ENCODE data around the gene VTCN1. TPM values are rescaled to one million over a fixed set of nuclear protein-coding genes. Genes with fewer than 3 reads are reported as not detected.

VTCN1 gene
- total and polyA plus RNA-seq, 2 of the 13 experiments (the other 11 are each of a cell fraction or from before 2014, with no cell fraction given) = not detected

DNA sequence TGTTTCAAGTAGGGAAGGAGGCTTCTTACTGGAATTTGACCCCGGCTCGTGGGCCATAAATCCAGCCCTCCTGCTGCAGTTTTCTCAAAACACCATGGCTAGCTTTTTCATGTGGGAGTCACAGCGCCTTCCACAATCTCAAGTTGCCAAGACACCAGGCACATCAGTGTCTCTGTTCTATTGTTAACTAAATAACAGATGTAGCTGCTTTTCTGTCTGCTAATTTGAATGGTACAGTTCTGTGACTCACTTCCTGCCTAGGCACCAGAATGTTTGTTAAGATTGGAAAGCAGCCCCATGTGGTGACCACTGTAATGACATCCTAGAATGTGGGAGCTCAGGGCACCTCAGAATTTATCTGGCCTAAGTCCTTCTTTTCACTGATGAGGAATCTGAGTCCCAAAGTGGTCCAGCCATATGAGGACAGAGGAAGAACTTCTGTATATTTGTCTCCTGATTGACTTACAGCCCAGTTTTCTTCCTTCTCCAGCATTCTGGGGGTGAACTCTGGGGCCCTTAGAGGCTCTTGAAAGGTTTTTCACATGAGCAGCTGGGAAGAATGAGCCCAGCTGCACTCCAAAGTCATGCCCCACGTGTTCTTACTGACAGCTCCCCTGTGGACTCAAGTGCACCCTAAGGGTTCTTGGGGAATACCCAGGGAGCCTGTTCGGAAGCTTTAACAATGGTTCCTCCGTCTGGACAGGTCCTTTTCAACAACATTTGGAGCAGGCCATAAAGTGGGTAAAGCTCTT, 116.7 kb downstream of the VTCN1 start:
- H3K27me3 ChIP-seq (ENCODE audit: control insufficient read depth in 1 of 2, insufficient read depth in 2 of 2, low read length in 2 of 2) = no peaks in the 10 kb centered on the region
- no peak for TF ChIP-seq IKZF1 (IDR thresholded peaks at IDR 0.05)
- TF ChIP-seq FOXA3 (CRISPR knock-in tag; IDR thresholded peaks at IDR 0.05) = no peak
- no peak for TF ChIP-seq SMARCE1 (IDR thresholded peaks at IDR 0.05; ENCODE audit: borderline replicate concordance)
- no peak for TF ChIP-seq ZBTB7A (CRISPR knock-in tag; IDR thresholded peaks at IDR 0.05)
- TF ChIP-seq, protein P1, sequence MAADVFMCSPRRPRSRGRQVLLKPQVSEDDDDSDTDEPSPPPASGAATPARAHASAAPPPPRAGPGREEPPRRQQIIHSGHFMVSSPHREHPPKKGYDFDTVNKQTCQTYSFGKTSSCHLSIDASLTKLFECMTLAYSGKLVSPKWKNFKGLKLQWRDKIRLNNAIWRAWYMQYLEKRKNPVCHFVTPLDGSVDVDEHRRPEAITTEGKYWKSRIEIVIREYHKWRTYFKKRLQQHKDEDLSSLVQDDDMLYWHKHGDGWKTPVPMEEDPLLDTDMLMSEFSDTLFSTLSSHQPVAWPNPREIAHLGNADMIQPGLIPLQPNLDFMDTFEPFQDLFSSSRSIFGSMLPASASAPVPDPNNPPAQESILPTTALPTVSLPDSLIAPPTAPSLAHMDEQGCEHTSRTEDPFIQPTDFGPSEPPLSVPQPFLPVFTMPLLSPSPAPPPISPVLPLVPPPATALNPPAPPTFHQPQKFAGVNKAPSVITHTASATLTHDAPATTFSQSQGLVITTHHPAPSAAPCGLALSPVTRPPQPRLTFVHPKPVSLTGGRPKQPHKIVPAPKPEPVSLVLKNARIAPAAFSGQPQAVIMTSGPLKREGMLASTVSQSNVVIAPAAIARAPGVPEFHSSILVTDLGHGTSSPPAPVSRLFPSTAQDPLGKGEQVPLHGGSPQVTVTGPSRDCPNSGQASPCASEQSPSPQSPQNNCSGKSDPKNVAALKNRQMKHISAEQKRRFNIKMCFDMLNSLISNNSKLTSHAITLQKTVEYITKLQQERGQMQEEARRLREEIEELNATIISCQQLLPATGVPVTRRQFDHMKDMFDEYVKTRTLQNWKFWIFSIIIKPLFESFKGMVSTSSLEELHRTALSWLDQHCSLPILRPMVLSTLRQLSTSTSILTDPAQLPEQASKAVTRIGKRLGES (CRISPR knock-in tag; IDR thresholded peaks at IDR 0.05; ENCODE audit: borderline replicate concordance) = no peak
- no peak for TF ChIP-seq MED8 (CRISPR knock-in tag; IDR thresholded peaks at IDR 0.05; ENCODE audit: insufficient replicate concordance)
- no peak for TF ChIP-seq SNRNP70 (IDR thresholded peaks at IDR 0.05; ENCODE audit: low read depth, low read length)
- no peak for TF ChIP-seq ZNF841 (CRISPR knock-in tag; IDR thresholded peaks at IDR 0.05; ENCODE audit: borderline replicate concordance)
- no peak for TF ChIP-seq ZNF777 (CRISPR knock-in tag; IDR thresholded peaks at IDR 0.05)
- no peak for TF ChIP-seq POGZ (CRISPR knock-in tag; IDR thresholded peaks at IDR 0.05)
- TF ChIP-seq SETDB1 (CRISPR knock-in tag; IDR thresholded peaks at IDR 0.05; ENCODE audit: borderline replicate concordance) = no peak
- TF ChIP-seq, protein P2, sequence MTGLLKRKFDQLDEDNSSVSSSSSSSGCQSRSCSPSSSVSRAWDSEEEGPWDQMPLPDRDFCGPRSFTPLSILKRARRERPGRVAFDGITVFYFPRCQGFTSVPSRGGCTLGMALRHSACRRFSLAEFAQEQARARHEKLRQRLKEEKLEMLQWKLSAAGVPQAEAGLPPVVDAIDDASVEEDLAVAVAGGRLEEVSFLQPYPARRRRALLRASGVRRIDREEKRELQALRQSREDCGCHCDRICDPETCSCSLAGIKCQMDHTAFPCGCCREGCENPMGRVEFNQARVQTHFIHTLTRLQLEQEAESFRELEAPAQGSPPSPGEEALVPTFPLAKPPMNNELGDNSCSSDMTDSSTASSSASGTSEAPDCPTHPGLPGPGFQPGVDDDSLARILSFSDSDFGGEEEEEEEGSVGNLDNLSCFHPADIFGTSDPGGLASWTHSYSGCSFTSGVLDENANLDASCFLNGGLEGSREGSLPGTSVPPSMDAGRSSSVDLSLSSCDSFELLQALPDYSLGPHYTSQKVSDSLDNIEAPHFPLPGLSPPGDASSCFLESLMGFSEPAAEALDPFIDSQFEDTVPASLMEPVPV (CRISPR knock-in tag; IDR thresholded peaks at IDR 0.05) = no peak
- no peak for TF ChIP-seq SNAPC2 (CRISPR knock-in tag; IDR thresholded peaks at IDR 0.05)
- no peak for TF ChIP-seq IRF2 (CRISPR knock-in tag; IDR thresholded peaks at IDR 0.05)
- no peak for TF ChIP-seq KDM1A (CRISPR knock-in tag; IDR thresholded peaks at IDR 0.05)
- no peak for TF ChIP-seq MYC (CRISPR knock-in tag; IDR thresholded peaks at IDR 0.05; ENCODE audit: borderline replicate concordance)
- no peak for TF ChIP-seq SRSF4 (IDR thresholded peaks at IDR 0.05; ENCODE audit: low read depth, low read length, poor library complexity, severe bottlenecking)
- no peak for TF ChIP-seq ZSCAN29 (CRISPR knock-in tag; conservative IDR thresholded peaks at IDR 0.05)
- TF ChIP-seq KDM3A (CRISPR knock-in tag; IDR thresholded peaks at IDR 0.05; ENCODE audit: low read depth) = no peak
- no peak overlapping the region for H3K4me3 ChIP-seq (replicated peaks in 1 of 3; ENCODE audit: insufficient read depth in 1 of 3, low read depth in 2 of 3, low read length in 3 of 3)
- intact Hi-C loops (cut with micrococcal nuclease; ENCODE audit: unreplicated experiment) (no loop called here), in situ Hi-C loops (cut with HindIII; ENCODE audit: extremely low pct_ligation_motif_present, low pct_unique_long_range_greater_than_20kb) (no loop called here)
- ATAC-seq (peak; percentile 65), FAIRE-seq (no peak), DNase-seq (ENCODE audit: low spot score) (no peak)
- ChIA-PET POLR2A (no interaction called here), CTCF (ENCODE audit: low intra/inter-chr PET ratio, low total read pairs) (no interaction called here)
- H3K27ac ChIP-seq (ENCODE audit: extremely low read length, insufficient read depth, low read length) = no peak overlapping the region
- BruUV-seq (replicated peaks) = no TSS peak
- H3K4me1 ChIP-seq (ENCODE audit: insufficient read depth, low read length) = no peaks in the 10 kb centered on the region
- 95% methylated on average over 6 of the region's 6 CpGs for WGBS (ENCODE audit: low lambda C conversion rate)
- H3K36me3 ChIP-seq (replicated peaks in 1 of 2; ENCODE audit: control insufficient read depth in 1 of 2, insufficient read depth in 2 of 2, low read length in 2 of 2) = peaks cover 12 to 70% of the 10 kb centered on the region in 2 experiments; a peak in 4 of 5 replicates
- no peaks in the 10 kb centered on the region for H4K20me1 ChIP-seq (ENCODE audit: insufficient read depth, low read length)
- H3K9ac ChIP-seq (ENCODE audit: insufficient read depth, low read depth, low read length) = no peak overlapping the region
- no peaks in the 10 kb centered on the region for H3K9me3 ChIP-seq (ENCODE audit: low read length)
- no peaks in the 10 kb centered on the region for H3K79me2 ChIP-seq (ENCODE audit: insufficient read depth, low read length)
- no peak overlapping the region for H2AFZ ChIP-seq (ENCODE audit: low read length)
- H3K4me2 ChIP-seq (ENCODE audit: low read depth, low read length) = no peak overlapping the region

All from HepG2 (cell line).